Measurements from ENCODE around the gene CAMK2N1.
A peak's percentile ranks its signal among the peaks of the same experiment; 100 is the strongest.
"Not testable (repeated sequence)": the region's sequence is repeated elsewhere in the genome, so short reads cannot be mapped to it uniquely, and the experiment has no call there.

Gene CAMK2N1

GRCh38 chr1:20485527-20486456, at the start of gene CAMK2N1:
TSS of gene CAMK2N1 (minus strand) at chr1:20486210. CDS start at chr1:20485379, 831 bp downstream.
- peak; percentile 64 for DNase-seq

GRCh38 chr1:20534659-20535417, 48.8 kb upstream of the CAMK2N1 start:
- no peak for DNase-seq

DNA sequence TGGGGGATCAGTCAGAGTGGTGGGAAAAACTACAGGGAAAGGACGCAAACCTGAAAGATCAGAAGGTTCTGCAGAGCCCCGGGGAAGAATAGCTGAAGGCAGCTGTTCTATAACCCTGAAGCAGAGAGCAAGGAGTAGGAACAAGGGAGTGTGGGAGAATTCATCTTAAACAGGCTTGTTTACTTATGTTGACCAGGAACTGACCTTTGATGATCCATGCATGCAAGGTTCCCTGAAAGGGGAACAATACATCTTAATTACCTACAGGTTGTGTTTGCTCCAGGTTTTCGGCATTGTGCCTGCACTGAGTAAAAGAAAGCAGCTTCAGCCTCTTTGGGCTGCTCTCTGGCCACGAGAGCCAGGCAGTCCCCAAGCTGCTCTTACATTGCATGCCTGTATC, 47.6 kb upstream of the CAMK2N1 start:
- no peak for DNase-seq

DNA sequence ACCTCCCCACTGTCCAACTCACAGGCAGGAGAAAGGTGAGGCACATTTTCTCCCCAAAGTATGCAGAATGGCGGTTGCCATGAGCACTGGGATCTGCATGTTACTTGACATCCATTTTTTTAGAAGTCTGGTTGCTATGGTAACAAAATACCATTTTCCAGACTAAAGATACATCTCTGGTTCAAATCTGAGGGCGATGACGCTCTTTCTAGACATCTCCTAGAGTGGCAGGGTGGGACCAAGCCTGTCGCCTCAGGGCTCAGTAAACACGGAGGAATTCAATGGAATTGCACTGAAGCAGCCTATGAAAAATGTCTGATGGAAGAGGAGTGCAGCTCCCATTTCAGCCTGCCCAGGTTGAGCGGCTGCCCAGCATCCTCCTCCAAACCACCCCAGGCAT, 44.9 kb upstream of the CAMK2N1 start:
- no peak for DNase-seq

GRCh38 chr1:20530306-20530705, 44.3 kb upstream of the CAMK2N1 start:
- DNase-seq, result no peak

GRCh38 chr1:20528221-20528620, 42.2 kb upstream of the CAMK2N1 start:
- DNase-seq, result no peak

GRCh38 chr1:20526267-20526666, 40.3 kb upstream of the CAMK2N1 start:
- DNase-seq, result no peak

DNA sequence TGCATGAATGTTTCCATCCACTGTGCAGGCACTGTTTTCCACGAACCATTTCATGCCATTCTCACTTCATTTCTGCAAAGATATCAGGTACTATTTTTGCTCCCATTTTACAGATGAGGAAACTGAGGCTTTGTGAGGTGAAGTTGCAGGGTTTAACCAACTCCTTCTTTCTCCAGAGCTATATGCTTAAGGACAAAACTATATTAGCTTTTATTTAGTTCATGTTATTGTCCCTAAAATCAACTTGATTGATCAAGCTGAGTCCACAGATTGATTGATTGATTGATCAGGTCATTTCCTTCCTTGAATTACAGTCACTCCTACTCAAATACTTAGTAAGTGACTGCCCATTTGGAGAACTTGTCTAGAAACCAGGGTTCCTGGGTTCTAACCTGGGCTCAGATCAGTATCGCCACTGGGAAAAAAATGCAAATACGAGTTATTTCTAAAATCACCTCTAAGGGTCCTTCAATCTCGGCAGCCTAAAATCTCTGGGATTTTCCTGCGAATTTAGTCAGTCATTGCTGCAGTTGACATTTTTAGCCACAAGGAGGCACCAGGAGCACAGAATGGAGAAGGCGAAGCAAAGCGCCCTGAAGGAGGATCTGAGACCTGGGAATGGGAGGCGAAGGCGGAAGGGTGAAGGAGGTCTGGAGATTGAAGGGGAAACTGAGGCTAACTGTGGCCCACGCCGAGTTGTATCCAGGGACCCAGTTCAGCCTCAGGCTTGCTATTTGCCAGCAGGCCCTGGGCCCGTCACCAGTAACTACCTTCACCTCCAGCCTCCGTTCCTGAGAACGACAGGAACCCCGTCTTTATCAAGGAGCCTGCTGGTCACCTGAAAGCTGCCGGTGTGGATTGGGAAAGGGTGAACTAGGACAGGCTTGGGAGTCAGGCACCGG, 36.2 kb upstream of the CAMK2N1 start:
- DNase-seq, result peak; percentile 72

DNA sequence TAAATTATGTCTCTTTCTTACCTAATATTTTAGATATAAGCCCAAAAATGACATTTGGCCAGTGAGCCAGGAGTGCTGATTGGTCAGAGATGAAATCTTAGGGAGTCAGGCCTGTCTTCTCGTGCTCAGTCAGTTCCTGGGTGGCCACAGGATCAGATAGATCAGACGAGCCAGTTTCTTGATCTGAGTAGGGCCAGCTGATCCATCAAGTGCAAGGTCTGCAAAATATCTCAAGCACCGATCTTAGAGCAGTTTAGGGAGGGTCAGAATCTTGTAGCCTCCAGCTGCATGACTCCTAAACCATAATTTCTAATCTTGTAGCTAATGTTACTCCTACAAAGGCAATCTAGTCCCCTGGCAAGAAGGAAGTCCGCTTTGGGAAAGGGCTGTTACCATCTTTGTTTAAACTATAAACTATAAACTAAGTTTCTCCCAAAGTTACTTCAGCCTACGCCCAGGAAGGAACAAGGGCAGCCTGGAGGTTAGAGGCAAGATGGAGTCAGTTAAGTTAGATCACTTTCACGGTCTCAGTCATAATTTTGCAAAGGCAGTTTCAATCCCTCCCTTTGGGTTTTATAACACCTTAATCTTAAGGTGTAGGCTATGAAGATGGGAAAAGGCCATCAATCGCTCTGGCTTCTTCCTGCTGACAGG, 33.7 kb upstream of the CAMK2N1 start:
- DNase-seq, result not testable (repeated sequence)

DNA sequence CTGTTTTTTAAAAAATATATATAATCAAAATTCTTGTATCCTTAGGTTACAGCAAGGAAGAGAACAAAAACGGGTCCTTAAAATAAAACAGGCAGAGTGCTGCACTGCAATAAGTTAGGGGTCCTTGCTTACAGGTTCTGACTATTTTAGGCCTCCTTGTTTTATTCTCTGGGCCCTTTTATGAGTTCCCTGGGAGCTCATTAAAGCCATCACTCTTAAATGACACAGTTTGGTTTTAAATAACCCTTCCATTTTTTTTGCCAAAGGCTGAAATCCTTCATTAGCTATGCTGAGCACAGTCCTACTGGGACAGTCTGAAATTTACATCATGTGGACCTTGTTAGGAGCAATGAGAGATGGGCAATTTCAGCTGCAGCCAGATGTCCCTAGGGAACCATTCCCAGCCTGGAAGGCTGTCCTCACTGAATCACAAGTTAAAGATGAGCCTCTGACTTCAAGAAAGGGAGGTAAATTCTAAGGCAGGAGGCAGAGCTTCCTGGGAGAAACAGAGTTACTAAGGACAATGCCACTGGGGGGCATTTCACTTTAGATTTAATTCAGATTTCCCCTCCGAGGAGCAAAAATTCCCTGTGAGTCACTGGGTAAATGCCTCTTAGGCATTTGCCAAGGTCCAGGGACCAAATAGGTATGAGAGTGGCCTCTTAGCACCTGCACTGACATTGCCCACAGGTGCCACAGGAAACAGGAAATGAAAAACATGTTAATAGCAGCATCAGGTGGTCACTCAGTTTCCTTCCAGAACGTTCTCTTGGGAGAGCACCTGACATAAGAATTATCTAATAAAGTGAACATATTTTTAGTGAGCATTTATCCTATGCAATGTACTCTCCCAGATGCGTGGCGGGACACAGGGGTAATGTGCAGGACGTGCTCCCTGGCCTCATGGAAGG, 25.8 kb upstream of the CAMK2N1 start:
- peak; percentile 27 for DNase-seq

DNA sequence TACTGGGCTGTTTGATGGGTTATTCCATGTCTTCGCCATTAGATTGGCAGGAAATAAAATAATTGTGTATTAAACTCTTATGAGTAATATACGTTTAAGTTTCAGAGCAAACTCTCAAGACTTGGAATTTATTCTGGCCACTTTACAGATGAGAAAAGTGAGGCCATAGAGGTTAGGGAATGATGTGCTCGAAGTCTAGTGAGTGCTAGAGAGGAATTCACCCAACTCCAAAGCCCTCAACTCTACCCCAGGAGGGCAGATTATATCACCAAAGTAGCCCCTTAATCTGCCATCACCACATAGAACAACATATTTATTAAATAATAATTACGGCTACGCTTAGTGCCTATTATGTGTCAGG, 22.4 kb upstream of the CAMK2N1 start:
- no peak for DNase-seq

GRCh38 chr1:20507564-20508410, 21.8 kb upstream of the CAMK2N1 start, which contains the start of gene MUL1:
TSS of gene MUL1 (minus strand) at chr1:20508151. CDS start at chr1:20508024, 127 bp downstream.
- peak; percentile 92 for DNase-seq

DNA sequence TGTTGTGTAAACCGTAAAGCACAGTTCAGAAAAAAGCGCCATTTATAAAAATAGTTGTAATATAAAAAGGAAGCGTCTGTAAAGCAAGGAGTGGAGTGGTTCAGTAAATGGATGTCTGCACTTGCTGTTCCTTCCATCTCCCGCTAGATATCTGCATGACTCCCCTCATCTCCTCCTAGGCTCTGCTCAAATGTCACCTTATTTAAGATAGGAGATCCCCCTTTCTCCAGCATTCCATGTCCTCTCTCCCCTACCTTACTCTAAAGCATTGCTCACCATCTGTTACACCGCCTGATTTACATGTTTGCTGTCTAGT, 21.2 kb upstream of the CAMK2N1 start:
- no peak for DNase-seq

- no peak for DNase-seq
These were observed 19.5 kb upstream of the CAMK2N1 start for GRCh38 chr1:20505488-20505887.

- no peak for DNase-seq
These were observed 14.7 kb upstream of the CAMK2N1 start for GRCh38 chr1:20500716-20501115.

GRCh38 chr1:20499718-20500117, 13.7 kb upstream of the CAMK2N1 start:
- no peak for DNase-seq

GRCh38 chr1:20499105-20499504, 13.1 kb upstream of the CAMK2N1 start:
- no peak for DNase-seq

GRCh38 chr1:20498116-20498515, 12.1 kb upstream of the CAMK2N1 start:
- DNase-seq, result no peak

DNA sequence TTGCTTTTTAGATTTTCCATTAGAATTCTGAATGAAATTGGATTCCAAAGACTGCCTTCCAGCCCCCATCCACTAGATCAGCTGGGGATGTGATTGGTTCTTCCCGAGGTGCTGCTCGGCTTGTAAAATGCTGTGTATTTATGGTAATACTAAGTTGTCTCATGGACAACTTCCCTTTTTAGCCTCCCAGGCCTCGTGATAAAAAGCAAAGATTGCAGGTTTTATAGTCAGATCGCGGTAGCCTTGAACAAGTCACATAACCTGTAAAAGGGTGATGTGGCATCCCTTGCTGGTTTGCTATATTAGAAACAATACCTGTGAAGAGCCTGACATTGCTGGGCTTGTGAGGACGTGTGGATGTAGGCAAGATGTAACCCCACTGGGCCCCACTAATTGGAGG, 11.5 kb upstream of the CAMK2N1 start:
- DNase-seq, result no peak

DNA sequence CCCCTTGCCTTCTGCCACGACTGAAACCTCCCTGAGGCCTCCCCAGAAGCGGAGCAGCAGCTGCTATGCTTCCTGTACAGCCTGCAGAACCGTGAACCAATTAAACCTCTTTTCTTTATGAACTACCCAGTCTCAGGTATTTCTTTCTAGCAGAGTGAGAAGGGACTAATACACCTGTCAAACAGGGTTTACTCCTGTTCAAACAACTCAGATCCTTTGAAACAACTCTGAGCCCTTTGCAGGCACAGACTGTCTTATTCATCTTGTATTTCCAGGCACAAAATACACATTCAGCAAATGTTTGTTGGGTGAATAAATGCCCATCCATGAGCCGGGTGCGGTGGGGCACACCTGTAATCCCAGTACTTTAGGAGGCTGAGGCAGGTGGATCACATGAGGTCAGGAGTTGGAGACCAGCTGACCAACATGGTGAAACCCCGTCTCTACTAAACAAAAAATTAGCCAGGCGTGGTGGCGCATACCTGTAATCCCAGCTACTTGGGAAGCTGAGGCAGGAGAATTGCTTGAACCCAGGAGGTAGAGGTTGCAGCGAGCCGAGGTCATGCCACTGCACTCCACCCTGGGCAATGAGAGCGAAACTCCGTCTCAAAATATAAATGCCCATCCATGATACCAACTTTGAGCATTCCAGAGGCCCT, 10.8 kb upstream of the CAMK2N1 start:
- DNase-seq, result not testable (repeated sequence)
